Brain microvascular endothelial cell (primary cell): Measurements from ENCODE around the gene DPP8.

ENCODE experiments used
- DNase-seq: peaks from one replicate; pipeline ENCODE4 v3.0.0-alpha.2; 2020
- H3K27ac ChIP-seq: fragments of 250-450 bp; sonication (Bioruptor Pico); 2 replicates; pipeline ENCODE4 v1.5.1; 2020; ENCODE audit warnings: mild to moderate bottlenecking, moderate library complexity
- H3K27me3 ChIP-seq: fragments of 250-450 bp; sonication (Bioruptor Pico); replicated peaks from 2 replicates; pipeline ENCODE4 v1.5.1; 2020; ENCODE audit warnings: mild to moderate bottlenecking
- H3K36me3 ChIP-seq: fragments of 250-450 bp; sonication (Bioruptor Pico); replicated peaks from 2 replicates; pipeline ENCODE4 v1.5.1; 2020; ENCODE audit warnings: mild to moderate bottlenecking
- H3K4me3 ChIP-seq: 2 replicates; pipeline ENCODE4 v1.5.1; 2011; ENCODE audit warnings: low read depth, mild to moderate bottlenecking, control low read depth, low read length, moderate library complexity
- in situ Hi-C: cut with HindIII; loops from 2 replicates; pipeline ENCODE4 v1.10.0; 2017; ENCODE audit warnings: low sequenced_read_pairs, low pct_ligation_motif_present
- TF ChIP-seq, protein P1 (sequence below): IDR thresholded peaks from 2 replicates; pipeline ENCODE4 v1.5.1; 2011; ENCODE audit warnings: low read depth, mild to moderate bottlenecking, moderate library complexity, low read length, control low read depth, inconsistent platforms; ENCODE audit errors: missing control alignments

The DPP8 gene

DNA sequence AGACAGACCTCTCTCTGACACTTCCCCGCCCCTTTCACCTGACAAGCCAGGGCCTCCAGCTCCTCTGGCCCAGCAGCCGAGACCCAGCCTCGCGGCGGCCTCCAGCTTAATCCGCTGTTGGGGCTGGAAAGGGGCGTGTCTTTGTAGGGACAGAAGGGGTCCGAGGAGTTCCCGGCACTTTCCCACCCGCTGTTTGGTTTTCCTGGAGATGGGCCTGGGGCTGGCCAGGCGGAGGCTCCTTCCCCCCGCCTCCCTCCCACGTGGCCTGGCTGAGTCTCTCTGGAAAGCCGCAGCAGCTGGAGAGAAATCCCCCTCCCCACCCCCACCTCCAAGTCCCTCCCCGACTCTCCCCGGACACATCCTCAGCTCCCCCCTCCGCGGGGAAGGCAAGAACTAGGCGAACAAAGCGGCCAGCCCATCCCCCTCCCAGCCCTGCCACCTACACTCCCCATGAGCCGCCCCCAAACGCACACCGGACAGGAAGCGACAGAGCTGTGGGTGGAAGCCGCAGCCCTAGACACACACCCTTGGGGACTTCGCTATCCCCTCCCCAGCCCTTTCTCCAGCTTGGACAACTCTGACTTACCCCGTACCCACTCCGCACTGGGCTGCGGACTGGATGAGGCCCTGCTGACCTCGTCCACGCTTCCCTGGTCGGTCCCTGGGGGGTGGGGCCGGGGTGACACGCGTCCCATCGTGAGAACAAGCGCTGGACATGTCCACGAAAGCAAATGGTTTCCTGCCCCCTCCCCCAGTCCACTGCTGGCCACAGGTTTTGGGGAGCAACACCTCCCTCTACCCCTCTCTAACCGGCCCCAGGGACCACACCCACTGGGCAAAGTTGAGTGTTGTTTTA, 95.9 kb downstream of the DPP8 start:
- Histone ChIP-seq H3K4me3 (peak overlapping the region; percentile 65), H3K36me3 (no peaks in the 10 kb centered on the region), H3K27ac (no peak overlapping the region), H3K27me3 (no peaks in the 10 kb centered on the region)
- TF ChIP-seq, protein P1, sequence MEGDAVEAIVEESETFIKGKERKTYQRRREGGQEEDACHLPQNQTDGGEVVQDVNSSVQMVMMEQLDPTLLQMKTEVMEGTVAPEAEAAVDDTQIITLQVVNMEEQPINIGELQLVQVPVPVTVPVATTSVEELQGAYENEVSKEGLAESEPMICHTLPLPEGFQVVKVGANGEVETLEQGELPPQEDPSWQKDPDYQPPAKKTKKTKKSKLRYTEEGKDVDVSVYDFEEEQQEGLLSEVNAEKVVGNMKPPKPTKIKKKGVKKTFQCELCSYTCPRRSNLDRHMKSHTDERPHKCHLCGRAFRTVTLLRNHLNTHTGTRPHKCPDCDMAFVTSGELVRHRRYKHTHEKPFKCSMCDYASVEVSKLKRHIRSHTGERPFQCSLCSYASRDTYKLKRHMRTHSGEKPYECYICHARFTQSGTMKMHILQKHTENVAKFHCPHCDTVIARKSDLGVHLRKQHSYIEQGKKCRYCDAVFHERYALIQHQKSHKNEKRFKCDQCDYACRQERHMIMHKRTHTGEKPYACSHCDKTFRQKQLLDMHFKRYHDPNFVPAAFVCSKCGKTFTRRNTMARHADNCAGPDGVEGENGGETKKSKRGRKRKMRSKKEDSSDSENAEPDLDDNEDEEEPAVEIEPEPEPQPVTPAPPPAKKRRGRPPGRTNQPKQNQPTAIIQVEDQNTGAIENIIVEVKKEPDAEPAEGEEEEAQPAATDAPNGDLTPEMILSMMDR, result no peak
- in situ Hi-C loops, result no loop called here
- DNase-seq, result no peak

DNA sequence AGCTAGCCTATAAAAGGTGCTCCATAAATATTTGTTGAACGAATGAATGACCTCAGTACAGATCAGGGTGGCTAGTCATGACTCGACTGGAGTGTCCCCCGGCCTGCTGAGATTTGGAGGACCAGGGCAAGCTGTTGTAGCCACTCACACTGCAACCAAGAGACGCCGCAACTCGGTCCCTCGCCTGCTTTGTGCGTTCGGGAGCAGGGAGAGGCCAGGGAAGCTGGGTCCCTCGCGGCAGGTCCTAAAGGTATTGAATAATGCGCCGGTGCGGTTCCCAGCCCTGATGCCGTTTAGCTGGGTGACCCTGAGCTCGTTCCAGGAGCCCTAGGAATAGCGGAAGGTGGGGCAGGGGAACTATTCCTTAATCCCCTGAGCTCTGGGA, 96.5 kb downstream of the DPP8 start:
- no peaks in the 10 kb centered on the region for H3K27me3 ChIP-seq
- in situ Hi-C loops, result no loop called here
- DNase-seq, result no peak
- H3K36me3 ChIP-seq, result no peaks in the 10 kb centered on the region
- H3K4me3 ChIP-seq, result peak overlapping the region; percentile 65
- H3K27ac ChIP-seq, result no peak overlapping the region
- TF ChIP-seq, protein P1, result no peak

DNA sequence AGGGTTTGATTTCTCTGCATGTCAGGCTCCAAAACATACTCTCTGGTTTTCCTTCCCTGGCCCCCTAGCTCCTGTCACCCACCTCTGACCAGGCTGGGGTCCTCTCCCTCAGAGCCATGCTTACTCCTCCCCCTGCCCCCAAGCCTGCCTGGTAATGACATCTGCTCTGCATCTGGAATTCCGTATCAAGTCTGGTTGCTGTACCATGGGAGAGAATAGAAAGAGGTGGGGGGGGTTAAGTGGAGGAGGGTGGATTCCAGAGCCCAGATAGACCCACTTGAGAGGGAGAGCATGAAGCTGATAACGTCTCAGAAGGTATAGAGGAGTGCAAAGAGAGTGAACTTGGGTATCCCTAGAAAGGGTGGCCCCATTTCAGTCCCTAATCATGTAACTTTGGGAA, 98.9 kb downstream of the DPP8 start:
- TF ChIP-seq, protein P1, result no peak
- no peak for DNase-seq
- no peak overlapping the region for H3K27ac ChIP-seq
- no peak overlapping the region for H3K4me3 ChIP-seq
- H3K27me3 ChIP-seq, result no peaks in the 10 kb centered on the region
- in situ Hi-C loops, result no loop called here
- H3K36me3 ChIP-seq, result no peaks in the 10 kb centered on the region

DNA sequence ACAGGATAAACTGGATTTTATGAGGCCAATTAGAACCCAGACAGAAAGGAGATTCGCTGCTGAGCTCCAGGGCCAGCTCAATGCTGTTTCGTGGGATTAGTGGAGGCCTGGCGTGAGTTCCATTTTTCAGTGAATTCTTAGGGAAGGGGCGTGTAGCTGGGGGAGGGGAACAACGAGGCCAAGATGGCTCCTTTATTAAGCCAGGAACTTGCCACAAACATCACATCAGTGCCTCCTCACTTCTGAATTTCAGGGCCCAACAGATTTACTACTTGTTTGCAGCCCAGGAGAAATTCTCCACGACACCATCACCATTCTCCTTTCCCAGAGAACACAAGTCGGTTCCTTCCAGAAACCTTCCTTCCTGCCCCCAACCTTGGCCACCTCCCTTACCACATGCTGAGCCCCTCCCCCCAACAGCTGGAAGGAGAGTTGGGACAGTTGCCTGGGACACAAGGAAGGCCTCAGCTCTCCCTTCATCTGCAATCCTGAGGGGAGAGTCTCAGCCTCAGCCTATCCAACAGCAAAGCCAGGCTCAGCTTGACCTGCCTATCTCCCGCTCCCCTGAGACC, 100.6 kb downstream of the DPP8 start:
- TF ChIP-seq, protein P1, result no peak
- H3K27me3 ChIP-seq, result no peaks in the 10 kb centered on the region
- in situ Hi-C loops, result no loop called here
- no peaks in the 10 kb centered on the region for H3K36me3 ChIP-seq
- no peak overlapping the region for H3K4me3 ChIP-seq
- DNase-seq, result no peak
- no peak overlapping the region for H3K27ac ChIP-seq

DNA sequence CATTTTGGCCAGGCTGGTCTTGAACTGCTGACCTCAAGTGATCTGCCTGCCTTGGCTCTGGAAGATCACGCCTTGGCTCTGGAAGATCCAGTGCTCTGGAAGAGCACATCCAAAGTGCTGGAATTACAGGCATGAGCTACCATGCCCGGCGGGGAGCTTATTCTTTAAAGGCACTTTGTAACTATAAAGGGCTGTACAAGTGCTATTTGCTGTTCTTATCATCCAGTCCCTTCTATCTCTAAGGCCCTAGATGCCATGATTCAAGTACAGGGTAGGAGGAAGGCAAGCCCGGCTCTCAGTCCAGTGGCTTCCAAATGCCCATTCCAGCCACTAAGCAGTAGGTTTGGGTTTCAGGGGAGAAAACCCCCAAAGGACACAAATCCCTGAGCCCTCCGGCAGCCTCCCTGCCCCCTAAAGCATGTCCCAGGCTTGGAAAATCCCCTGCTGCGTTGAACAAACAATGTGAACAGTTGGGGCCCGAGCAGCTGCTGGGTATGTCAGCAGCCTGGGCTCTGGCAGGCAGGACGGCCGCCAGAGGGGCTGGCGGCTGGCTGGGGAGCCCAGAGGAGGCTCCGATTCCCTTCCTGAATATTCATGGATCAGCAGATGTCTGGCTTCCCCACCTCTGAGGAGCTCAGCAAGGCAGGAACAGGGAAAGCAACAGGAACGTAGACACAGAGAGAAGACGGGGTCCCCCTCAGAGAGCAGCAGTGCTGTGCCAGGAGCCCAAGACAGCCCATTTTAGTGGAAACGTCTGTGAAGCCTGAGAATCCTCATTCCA, 102.5 kb downstream of the DPP8 start:
- Histone ChIP-seq H3K4me3 (no peak overlapping the region), H3K27me3 (no peaks in the 10 kb centered on the region), H3K36me3 (no peaks in the 10 kb centered on the region), H3K27ac (no peak overlapping the region)
- in situ Hi-C loops, result no loop called here
- TF ChIP-seq, protein P1, result peak; percentile 57
- peak; percentile 60 for DNase-seq
